Subcutaneous abdominal adipose tissue (tissue), 5 donors: ENCODE data around the gene NPB.
A peak's percentile ranks its signal among the peaks of the same experiment; 100 is the strongest.

ENCODE experiments used
- H3K27ac ChIP-seq: one replicate; pipeline ENCODE4 v1.7.0; 2013; ENCODE audit warnings: low read depth, mild to moderate bottlenecking, inconsistent platforms, low read length, moderate library complexity
- H3K27me3 ChIP-seq, 5 donors: one replicate each; pipeline ENCODE4 v1.7.0; 2013; ENCODE audit warnings: low read length in 5 of 5, inconsistent platforms in 1 of 5; ENCODE audit not compliant: control insufficient read depth in 5 of 5, insufficient read depth in 4 of 5
- H3K36me3 ChIP-seq, 5 donors: one replicate each; pipeline ENCODE4 v1.7.0; 2013; ENCODE audit warnings: low read length in 5 of 5; ENCODE audit not compliant: control insufficient read depth in 5 of 5, insufficient read depth in 5 of 5
- H3K4me1 ChIP-seq, 5 donors: one replicate each; pipeline ENCODE4 v1.7.0; 2013; ENCODE audit warnings: low read length in 5 of 5, mild to moderate bottlenecking in 3 of 5, moderate library complexity in 1 of 5; ENCODE audit not compliant: control insufficient read depth in 5 of 5, insufficient read depth in 5 of 5
- H3K4me3 ChIP-seq, 5 donors: one replicate each; pipeline ENCODE4 v1.7.0; 2013; ENCODE audit warnings: low read length in 5 of 5, low read depth in 1 of 5
- H3K9ac ChIP-seq, 5 donors: one replicate each; pipeline ENCODE4 v1.7.0; 2013; ENCODE audit warnings: low read length in 5 of 5, mild to moderate bottlenecking in 4 of 5, moderate library complexity in 3 of 5
- H3K9me3 ChIP-seq, 5 donors: one replicate each; pipeline ENCODE4 v1.7.0; 2013; ENCODE audit warnings: low read length in 5 of 5; ENCODE audit not compliant: control insufficient read depth in 5 of 5
- donor health status: healthy.
- donor health status: healthy.
- donor health status: healthy.
- donor health status: healthy.
- donor health status: healthy.

NPB gene

DNA sequence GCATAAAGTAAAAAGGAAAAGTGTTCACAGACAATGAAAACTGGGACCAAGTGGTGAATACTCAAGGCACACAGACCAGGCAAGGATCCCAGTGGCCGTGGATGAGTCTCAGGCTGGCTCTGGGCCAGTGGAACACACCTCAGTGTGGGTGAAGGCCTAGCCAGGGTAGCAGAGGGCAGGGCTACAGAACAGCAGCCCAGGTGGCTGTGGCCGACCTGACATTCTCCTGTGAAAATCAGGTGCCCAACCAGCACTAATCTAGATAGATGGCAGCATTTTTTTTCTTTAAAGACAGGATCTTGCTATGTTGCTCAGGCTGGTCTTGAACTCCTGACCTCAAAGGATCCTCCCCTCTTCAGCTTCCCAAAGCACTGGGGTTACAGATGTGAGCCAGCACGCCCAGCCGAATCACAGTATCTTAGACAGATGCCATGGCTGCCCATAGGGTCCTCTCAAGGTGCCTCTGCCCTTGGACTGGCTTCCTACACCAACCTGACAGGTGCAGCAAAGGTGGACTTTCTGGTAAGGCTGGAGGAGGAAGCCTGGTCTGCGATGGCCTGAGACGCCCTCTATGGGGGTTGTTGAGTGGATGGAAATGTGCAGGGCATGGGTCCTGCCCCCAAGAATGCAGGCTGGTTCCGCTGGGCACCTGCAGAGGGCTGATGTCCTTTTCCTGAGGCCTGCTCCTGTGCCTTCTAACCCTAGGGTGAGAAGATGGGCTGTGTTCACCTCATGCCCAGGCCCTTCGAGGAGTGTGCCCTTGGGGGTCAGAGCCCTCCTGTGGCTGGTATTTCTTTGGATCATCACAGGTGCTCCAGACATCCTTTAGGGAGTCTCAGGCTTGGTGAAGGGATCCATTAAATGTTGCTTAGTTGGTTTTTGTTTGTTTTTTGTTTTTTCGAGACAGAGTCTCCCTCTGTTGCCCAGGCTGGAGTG lies 37.9 kb upstream of the NPB start:
- peaks cover 0 to 31% (median 17%) of the 10 kb centered on the region in 5 donors for H3K36me3 ChIP-seq

DNA sequence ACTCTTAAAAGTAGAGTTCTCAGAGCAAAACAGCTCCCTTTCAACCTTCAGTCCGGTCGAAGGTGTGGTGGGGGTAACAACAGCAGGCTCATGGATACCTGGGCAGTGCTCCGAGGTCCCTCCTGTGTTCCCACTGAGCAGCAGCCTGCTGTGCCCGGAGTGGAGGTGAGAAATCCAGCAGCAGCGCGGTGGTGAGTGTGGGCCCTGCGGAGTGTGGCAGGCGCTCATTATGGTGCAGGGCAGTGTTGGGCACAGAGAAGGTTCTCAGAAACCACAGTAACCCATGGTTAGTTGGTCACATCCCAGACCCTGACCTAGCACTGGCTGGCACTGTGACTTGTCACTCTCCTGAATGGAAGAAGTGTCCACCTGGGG lies 36.7 kb upstream of the NPB start:
- no peak overlapping the region for H3K4me3 ChIP-seq
- no peaks in the 10 kb centered on the region for H3K9me3 ChIP-seq
- peaks cover 0 to 37% (median 26%) of the 10 kb centered on the region in 5 donors for H3K36me3 ChIP-seq
- no peak overlapping the region for H3K27ac ChIP-seq
- H3K27me3 ChIP-seq: no peaks in the 10 kb centered on the region
- peaks cover 3 to 52% (median 42%) of the 10 kb centered on the region in 5 donors for H3K4me1 ChIP-seq
- no peak overlapping the region for H3K9ac ChIP-seq

More for the DNA sequence above, 37.9 kb upstream of the NPB start:
- H3K27me3 ChIP-seq: no peaks in the 10 kb centered on the region
- peaks cover 7 to 49% (median 38%) of the 10 kb centered on the region in 5 donors for H3K4me1 ChIP-seq
- H3K4me3 ChIP-seq: no peak overlapping the region
- H3K27ac ChIP-seq: peak overlapping the region; percentile 13
- no peaks in the 10 kb centered on the region for H3K9me3 ChIP-seq
- H3K9ac ChIP-seq: peak overlapping the region in 1 of 5 donors; percentile 54

- Histone ChIP-seq H3K4me3 (no peak overlapping the region), H3K36me3 (peaks cover 0 to 37% (median 26%) of the 10 kb centered on the region in 5 donors), H3K27ac (no peak overlapping the region), H3K9me3 (no peaks in the 10 kb centered on the region), H3K9ac (peak overlapping the region in 1 of 5 donors; percentile 7), H3K4me1 (peaks cover 3 to 54% (median 43%) of the 10 kb centered on the region in 5 donors), H3K27me3 (no peaks in the 10 kb centered on the region)
Observed at GRCh38 chr17:81865733-81866439, 36.2 kb upstream of the NPB start.

- H3K36me3 ChIP-seq: peaks cover 0 to 37% (median 26%) of the 10 kb centered on the region in 5 donors
- no peak overlapping the region for H3K4me3 ChIP-seq
- H3K9me3 ChIP-seq: no peaks in the 10 kb centered on the region
- H3K4me1 ChIP-seq: peaks cover 0 to 54% (median 42%) of the 10 kb centered on the region in 5 donors
- H3K27me3 ChIP-seq: no peaks in the 10 kb centered on the region
- peak overlapping the region; percentile 16 for H3K27ac ChIP-seq
- H3K9ac ChIP-seq: peak overlapping the region in 1 of 5 donors; percentile 7
Observed at GRCh38 chr17:81866440-81867169, 35.4 kb upstream of the NPB start.

- Histone ChIP-seq H3K36me3 (peaks cover 0 to 37% (median 26%) of the 10 kb centered on the region in 5 donors), H3K9ac (peak overlapping the region in 1 of 5 donors; percentile 32), H3K4me3 (no peak overlapping the region), H3K4me1 (peaks cover 0 to 54% (median 44%) of the 10 kb centered on the region in 5 donors), H3K27ac (peak overlapping the region; percentile 16), H3K9me3 (no peaks in the 10 kb centered on the region), H3K27me3 (no peaks in the 10 kb centered on the region)
Observed at GRCh38 chr17:81867170-81867990, 34.7 kb upstream of the NPB start.

DNA sequence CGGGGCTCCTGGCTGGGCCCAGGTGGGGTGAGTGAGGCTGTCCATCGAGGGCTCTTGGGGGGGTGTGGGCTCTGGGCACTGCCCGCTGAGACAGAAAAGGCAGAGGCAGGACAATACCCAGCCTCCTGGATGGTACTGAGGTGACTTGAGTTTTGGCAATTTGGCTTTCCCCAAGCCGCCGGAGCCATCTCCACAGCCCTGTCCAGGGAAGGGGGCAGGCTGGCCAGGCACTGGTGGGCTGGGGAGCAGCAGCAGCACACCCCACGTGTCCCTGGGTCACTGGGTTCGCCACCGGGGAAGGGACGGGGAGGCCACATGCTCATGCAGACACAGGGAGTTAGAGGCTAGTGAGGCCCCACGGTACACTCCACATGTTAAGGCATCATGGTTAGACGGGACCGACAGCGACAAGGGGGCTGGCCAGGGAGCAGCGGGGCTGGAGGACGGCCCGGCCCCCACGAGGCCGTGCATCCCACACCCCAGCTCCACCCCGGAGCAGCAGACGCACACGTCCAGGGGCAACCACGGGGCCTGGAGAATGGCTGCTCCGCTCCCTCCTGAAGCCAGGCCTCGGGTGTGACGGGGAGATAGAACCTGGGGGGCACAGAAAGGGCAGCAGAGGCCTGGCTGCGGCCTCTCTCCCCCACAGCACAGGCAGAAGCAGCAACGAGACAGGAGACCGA lies 33.9 kb upstream of the NPB start:
- peak overlapping the region in 1 of 5 donors; percentile 32 for H3K9ac ChIP-seq
- H3K27ac ChIP-seq: peak overlapping the region; percentile 16

DNA sequence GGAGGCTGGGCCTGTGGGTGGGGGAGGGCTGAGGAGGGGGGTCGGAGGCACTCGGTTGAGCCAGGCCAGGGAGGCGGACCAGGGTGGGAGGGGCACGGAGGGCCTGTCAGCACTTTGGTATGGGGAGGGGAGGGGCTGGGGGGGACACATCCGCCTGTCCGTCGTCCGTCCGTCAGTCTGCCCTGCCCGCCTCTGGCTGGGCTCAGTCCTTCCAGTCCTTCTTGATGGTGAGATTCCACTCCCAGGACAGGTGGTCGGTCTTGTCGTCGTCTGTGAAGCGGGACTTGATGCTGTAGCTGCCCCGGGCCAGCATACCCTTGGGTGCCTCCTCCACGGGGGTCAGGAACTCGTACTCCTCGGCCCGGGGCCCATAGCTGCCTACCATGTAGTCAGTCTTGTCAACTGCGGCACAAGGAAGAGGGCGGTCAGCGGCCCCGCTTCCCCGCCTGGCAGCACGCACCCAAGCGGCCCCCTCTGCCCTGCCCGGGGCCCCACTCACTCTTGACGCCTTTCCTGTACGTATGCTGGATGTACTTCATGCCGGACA lies 33.3 kb upstream of the NPB start:
- H3K4me1 ChIP-seq: peaks cover 0 to 54% (median 44%) of the 10 kb centered on the region in 5 donors
- no peak overlapping the region for H3K9ac ChIP-seq
- H3K27me3 ChIP-seq: no peaks in the 10 kb centered on the region
- H3K9me3 ChIP-seq: no peaks in the 10 kb centered on the region
- H3K27ac ChIP-seq: peak overlapping the region; percentile 94
- no peak overlapping the region for H3K4me3 ChIP-seq
- H3K36me3 ChIP-seq: peaks cover 0 to 31% (median 25%) of the 10 kb centered on the region in 5 donors

More for the DNA sequence above, 33.9 kb upstream of the NPB start:
- Histone ChIP-seq H3K4me3 (no peak overlapping the region), H3K4me1 (peaks cover 0 to 54% (median 44%) of the 10 kb centered on the region in 5 donors), H3K9me3 (no peaks in the 10 kb centered on the region), H3K27me3 (no peaks in the 10 kb centered on the region), H3K36me3 (peaks cover 0 to 36% (median 26%) of the 10 kb centered on the region in 5 donors)

- Histone ChIP-seq H3K36me3 (peaks cover 0 to 29% (median 25%) of the 10 kb centered on the region in 5 donors), H3K9ac (peak overlapping the region in 4 of 5 donors; percentile 84 to 97 (median 94))
Observed at GRCh38 chr17:81869221-81870130, 32.6 kb upstream of the NPB start.

More at GRCh38 chr17:81869221-81870130, 32.6 kb upstream of the NPB start:
- Histone ChIP-seq H3K9me3 (no peaks in the 10 kb centered on the region), H3K4me1 (peaks cover 0 to 54% (median 44%) of the 10 kb centered on the region in 5 donors), H3K27ac (peak overlapping the region; percentile 94), H3K27me3 (no peaks in the 10 kb centered on the region), H3K4me3 (peak overlapping the region; percentile 75 to 91 (median 87))
